HCEC 1CT (cell line): ENCODE data around the gene MACROD1.

Experiments used
- DNase-seq: peaks from one replicate; pipeline ENCODE4 v3.0.0-alpha.2; 2017

MACROD1 gene

DNA sequence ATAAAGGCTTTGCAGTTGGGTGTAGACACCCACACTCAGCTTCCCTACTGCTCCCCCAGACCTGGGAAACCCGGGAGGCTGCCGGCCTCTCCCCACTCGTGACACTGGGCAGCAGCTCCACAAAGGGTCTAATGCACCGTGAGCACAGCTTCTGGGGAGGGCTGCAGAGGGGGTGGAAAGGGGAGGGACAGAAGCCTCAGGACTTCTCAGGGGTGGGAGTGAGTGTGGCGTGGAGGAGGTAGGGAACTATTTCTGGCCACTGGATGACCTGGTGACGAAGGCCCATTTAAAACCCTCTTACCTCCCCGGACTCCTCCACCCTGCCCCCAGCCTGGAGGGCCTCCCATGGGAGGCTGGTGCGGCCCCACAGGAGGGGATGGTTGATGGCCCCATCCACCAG, 56.6 kb downstream of the MACROD1 start:
- no peak for DNase-seq

GRCh38 chr11:64107303-64107702, 58.6 kb downstream of the MACROD1 start:
- no peak for DNase-seq

GRCh38 chr11:64104632-64105031, 61.3 kb downstream of the MACROD1 start:
- DNase-seq: no peak

DNA sequence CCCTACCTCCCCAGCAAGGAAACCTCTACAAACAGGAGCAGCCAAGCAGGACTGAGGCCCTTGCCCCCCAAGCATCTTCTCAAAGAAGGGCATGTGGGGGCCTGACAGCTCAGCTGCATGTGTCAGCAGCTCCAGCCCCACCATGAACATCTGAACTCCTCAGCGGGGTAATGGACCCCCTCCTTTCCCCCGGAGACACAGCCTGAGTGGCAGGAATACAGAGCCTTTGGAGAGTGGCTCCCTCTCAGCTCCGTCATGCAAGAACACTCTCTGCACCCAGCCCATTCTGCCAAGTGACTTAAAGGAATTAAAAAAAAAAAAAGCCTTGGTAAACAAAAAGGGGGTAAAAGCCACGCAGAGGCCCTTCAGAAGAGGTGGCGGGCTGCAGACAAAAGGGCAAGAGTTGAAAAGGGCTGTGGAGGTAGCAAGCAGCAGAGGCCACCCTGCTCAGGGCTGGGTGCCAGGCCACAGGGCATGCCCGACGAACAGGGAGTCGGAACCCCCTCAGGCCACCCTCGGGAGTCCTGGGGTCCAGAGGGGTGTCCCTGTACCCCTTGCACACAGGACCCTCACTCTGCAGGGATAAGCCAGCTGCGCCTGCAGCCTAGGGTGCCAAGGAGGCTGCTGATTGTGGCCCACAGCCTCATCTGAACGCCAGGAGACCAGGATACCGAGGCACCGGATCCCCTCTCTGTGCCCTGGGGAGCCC, 62.5 kb downstream of the MACROD1 start:
- no peak for DNase-seq

DNA sequence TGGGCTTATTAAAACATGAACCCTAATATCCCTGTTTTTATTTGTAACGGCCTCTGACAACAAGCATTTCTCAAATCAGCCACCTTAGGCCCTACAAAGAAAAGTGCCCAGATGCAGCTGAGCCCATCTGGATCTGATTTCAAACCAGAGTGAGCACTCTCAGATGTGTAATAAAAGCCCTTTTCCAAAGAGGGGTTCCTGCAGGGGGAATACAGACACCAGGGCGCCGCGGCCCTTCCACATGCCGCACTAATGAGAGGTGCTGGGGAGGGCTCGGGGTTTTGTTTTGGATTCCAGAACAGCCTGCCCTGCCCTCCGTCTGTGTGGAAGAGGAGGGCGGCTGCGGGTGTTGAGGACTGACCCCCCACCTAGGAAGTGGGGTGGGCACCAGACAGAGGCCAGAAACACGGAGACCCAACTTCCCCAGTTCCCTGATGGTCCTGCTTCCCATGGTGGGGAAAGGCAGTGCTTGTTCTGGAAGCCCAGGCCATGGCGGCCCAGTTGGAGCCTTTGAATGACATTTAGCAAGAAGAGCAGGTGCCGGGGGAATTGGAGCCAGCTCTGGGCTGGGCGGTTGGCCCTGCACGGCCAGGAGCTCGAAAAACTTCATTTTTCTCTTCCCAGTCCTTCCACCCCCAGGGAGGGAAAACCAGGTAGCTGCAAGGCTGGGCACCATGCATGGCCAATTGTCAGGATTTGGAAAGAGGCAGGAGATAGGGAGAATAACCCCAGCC, 63.7 kb downstream of the MACROD1 start:
- no peak for DNase-seq

GRCh38 chr11:64101461-64101860, 64.5 kb downstream of the MACROD1 start:
- no peak for DNase-seq

DNA sequence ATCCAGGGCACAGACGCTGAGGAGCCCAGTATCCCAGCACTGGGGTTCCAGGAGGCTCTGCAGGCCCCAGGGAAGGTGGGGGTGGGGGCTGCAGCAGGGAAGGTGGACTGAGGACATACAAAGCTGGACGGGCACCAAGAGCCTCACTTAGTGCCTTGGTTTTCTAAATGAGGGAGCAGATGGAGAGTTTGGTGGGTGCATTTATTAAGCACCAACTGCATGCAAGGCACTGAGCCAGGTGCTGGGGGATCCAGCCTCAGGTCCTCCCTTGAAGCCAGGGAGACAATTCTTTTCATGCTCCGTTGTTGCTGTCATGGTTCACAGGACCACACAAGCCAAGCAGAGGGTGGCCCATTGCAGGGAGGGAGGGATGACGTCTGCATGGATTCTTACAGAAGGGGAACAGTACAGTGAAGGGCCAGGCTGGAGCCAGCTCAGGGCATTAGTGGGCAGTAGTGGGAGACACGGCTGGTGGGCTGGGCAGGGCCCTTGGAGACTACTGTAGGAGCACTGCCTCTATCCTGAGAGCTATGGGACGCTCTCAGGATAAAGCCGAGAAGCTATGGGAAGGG, 65.0 kb downstream of the MACROD1 start:
- no peak for DNase-seq

DNA sequence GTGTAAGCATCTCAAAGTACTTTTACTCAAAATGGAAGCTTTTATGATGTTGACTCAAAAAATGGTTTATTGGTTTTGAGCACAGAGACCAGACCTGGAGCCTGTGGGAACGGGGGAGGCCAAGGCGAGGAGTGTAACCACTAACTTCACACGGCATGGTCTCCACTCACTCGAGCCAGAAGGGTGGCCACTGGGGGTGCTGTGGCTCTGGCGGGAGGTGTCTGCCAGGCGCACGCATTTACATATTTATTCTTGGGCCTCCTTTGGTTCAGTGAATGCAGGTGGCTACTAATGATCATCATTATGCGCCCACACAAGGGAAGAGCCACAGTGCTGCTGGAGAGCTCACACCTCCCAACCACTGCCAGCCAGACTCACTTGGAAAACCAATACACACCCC, 65.6 kb downstream of the MACROD1 start:
- no peak for DNase-seq

- no peak for DNase-seq
Observed at GRCh38 chr11:64099436-64099835, 66.5 kb downstream of the MACROD1 start.

- no peak for DNase-seq
Observed at GRCh38 chr11:64098318-64098831, 67.5 kb downstream of the MACROD1 start.

DNA sequence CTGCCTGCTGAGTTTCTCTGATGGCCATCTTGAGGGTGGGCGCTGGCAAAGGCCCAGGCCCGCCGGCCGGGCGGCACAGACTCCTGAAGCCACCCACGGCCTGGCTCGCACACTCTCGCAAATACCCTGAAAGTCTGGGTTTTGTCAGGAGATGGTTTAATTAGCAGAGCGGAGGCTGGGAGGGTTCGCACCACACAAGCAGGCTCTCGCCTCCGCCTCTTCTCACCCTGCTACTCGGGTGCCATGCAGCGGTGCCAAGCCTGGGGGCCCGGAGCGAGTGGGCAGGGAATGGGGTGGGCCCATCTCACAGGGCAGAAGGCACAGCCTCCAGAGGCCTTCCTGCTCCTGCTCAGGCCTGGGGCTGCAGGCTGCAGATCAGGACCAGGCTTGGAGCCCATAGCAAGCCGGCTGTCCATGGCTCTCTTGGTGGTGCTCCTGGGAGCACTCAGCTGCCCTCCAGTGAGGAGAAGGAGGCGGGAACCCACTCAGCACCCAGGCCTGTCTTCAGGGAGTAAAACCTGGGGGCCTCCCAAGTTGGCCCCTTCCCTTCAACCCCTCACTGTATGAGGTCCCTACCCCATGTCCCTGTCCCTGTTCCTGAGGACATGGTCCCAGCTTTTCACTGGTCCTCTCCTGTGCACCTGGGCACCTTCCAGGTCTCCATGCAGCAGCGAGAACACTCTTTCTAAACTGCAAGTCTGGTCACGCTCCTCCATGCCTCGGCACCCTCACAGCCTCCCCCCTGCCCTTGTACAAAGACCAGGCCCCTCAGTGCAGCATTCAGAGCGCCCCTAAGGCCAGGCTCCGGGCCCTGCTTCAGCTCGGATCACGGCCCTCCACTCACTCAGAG, 68.2 kb downstream of the MACROD1 start:
- DNase-seq: no peak

GRCh38 chr11:64096835-64097234, 69.1 kb downstream of the MACROD1 start:
- DNase-seq: no peak

- no peak for DNase-seq
Observed at GRCh38 chr11:64095949-64096348, 70.0 kb downstream of the MACROD1 start.

DNA sequence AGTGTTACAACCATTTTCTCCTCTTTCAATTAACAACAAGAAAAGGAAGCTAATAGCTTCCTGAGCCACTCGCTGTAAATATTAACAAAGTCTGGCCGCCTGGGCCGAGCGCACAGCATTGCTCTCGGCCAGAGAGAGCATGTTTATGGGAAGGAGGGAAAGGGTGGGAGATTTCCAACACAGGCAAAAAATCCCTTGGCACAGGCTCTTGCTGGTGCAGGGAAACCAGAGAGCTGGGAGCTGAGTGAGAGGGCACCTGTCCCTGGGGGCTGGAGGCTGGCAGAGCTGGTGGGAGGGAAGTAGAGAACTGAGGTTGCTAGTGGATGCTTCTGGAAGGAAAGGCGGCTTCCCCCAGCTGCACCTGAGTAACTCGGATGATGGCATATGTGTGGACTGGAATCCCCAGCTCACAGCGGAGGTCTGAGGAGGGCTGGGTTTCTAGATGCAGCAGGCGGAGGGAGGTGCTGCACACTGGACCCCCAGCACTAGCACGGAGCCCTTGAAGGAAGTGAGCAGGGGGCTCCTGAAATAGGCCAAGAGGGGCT, 70.6 kb downstream of the MACROD1 start:
- DNase-seq: no peak

DNA sequence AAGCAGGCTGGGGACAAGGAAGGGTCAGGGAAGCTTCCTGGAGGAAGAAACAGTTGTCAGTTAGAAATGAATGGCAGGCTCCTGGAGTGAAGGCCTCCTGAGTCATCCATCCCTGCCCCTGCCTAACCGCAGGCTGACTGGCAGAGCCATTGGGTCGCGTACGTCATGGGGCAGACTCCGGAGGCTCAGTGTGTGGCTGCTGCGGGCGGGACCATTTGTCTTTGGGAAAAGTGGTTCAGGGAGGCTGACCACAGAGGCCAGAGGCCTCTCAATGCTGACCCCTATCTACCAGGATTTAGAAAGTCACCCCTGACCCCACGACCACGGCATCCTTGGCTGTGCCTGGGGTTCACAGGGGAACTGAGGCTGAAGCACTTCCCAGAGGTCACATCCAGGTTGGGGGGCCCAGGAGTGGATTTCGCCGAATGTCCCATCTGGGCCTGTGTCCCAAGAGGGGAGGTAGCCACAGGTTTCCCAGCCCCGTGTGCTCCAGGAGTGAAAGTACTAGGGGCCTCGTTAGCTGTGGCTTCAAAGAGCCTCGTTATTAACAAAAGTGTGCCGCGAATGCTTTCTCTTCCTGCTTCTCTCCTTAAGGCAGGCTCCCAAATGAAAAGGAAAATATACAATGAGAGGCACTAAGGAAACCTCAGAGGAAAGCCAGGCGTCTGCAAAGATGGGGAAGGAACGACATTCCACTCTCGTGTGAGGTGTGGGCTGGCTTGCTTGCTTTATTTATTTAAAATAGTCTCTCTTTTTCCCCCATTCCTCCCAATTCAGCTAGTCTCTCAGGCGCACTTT, 71.3 kb downstream of the MACROD1 start:
- DNase-seq: peak; percentile 90

GRCh38 chr11:64093233-64094039, 72.5 kb downstream of the MACROD1 start:
- no peak for DNase-seq

DNA sequence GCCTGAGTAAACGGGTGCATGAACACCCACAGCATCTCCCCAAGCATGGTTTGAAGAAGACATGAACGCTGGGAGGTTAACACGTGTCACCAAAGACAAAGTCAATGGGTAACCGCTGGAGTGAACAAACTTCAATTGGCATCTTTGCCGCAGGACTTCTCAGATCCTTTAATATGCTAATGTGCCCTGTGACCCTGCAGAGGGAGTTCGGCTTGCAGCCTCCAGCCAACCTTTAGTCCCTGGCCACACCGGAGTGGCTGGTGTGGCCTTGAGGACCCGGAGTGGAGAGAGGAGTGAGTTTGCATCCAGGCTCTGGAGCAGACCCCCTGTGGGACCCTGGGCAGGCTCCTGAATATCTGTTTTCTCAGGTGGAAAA, 73.2 kb downstream of the MACROD1 start:
- DNase-seq: no peak

- no peak for DNase-seq
Observed at GRCh38 chr11:64092111-64092760, 73.7 kb downstream of the MACROD1 start.

DNA sequence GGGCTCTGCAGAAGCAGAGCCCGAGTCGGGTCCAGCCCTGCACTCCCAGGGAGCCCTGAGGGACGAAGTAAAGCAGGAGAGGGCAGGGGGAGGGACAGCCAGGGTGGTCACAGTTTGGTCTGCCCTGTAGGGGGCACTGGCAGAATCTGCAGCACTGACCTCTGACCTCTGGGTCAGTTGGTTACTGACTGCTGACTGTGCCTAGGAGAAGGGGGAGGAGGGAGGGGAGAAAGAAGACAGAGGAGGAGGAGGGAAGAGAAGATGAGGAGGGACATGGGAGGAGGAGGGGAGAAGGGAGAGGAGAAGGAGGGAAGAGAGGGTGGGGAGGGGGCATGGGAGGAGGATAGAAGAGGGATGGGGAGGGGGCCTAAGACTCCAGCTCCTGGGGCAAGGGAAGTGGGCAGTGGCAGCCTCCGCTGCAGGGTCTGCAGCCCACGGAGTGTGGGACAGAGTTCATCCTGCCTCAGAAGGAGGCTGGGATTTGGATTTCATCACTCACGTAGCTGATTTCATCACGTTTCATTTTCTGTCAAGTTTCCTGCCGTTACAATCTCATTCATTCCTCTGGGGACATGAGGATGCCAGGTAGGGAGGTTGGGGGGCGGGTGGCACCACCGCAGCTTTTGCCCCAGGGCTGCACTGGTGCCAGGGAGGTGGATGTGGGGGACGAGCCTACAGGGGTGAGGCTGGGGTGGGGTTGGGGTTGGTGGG, 75.0 kb downstream of the MACROD1 start:
- peak; percentile 22 for DNase-seq
